Fibroblast of skin of right quadriceps (primary cell): ENCODE data around the gene ARHGEF26.
"Not testable (repeated sequence)": the region's sequence is repeated elsewhere in the genome, so short reads cannot be mapped to it uniquely, and the experiment has no call there.

Source experiments
- DNase-seq: peaks from one replicate; pipeline ENCODE4 v3.0.0-alpha.2; 2013

ARHGEF26 gene, protein sequence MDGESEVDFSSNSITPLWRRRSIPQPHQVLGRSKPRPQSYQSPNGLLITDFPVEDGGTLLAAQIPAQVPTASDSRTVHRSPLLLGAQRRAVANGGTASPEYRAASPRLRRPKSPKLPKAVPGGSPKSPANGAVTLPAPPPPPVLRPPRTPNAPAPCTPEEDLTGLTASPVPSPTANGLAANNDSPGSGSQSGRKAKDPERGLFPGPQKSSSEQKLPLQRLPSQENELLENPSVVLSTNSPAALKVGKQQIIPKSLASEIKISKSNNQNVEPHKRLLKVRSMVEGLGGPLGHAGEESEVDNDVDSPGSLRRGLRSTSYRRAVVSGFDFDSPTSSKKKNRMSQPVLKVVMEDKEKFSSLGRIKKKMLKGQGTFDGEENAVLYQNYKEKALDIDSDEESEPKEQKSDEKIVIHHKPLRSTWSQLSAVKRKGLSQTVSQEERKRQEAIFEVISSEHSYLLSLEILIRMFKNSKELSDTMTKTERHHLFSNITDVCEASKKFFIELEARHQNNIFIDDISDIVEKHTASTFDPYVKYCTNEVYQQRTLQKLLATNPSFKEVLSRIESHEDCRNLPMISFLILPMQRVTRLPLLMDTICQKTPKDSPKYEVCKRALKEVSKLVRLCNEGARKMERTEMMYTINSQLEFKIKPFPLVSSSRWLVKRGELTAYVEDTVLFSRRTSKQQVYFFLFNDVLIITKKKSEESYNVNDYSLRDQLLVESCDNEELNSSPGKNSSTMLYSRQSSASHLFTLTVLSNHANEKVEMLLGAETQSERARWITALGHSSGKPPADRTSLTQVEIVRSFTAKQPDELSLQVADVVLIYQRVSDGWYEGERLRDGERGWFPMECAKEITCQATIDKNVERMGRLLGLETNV

DNA sequence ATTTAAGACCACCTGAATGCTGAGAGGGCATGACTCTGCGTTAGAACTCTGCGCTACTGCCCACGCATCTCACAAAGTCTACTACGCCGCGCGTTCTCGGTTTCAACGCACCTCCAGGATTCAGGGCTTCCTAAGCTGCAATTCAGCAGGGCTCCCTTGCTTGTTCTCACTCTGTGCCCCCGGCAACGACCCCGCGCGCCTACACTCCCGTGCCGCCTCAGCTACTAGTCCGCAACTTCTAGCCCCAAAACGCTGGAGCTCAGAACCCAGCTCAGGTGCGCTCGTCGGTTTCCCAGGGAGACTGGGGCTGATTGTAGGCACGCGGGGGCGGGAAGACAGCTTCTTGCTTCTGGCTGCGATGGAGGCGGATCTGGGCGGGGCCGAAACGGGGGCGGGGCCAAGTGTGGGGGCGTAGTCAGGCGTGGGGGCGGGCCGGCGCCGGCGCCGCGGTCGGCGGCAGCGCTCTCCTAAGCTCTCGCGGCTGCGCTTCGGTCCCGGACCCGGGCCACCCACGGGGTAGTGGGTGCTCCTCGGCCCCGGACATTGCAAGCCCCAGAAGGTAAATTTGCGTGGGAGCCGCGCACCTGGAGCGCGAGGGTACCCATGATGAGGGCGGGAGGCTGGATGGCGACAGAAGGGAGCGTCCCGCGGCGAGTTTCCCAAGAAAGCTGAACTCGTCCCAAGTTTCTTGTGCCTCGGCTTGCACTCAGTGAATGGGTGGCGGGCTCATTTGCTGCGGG, at the start of gene ARHGEF26:
Gene ARHGEF26, plus strand, starts transcription at position 430 of the 740 bp plus-strand sequence. CDS start 603 bp downstream, outside the sequence.
- DNase-seq = peak; percentile 68

GRCh38 chr3:154074966-154075365, 46.2 kb upstream of the ARHGEF26 start:
- no peak for DNase-seq

- no peak for DNase-seq
Observed at GRCh38 chr3:154078672-154079071, 42.5 kb upstream of the ARHGEF26 start.

DNA sequence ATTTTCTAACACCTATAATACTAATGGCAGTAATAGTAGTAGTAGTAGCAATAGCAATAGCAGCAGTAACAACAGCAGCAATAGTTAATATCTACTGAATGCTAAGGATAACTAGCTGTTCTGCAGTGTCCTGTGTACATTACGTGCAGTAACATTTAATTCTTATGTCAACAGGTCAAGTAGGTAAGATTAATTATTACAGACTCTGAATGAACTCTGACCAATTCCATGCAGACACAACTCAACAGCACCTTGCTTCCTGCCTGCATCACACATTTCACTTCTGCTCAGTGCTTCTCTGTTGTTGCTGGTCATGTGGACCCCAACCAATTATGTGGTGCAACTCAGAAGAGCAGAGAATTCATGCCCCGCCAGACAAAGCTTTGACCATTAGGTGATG, 39.9 kb upstream of the ARHGEF26 start:
- DNase-seq = no peak

GRCh38 chr3:154085071-154085470, 36.1 kb upstream of the ARHGEF26 start:
- peak; percentile 9 for DNase-seq

GRCh38 chr3:154085799-154086198, 35.4 kb upstream of the ARHGEF26 start:
- no peak for DNase-seq

GRCh38 chr3:154086286-154086685, 34.9 kb upstream of the ARHGEF26 start:
- DNase-seq = no peak

DNA sequence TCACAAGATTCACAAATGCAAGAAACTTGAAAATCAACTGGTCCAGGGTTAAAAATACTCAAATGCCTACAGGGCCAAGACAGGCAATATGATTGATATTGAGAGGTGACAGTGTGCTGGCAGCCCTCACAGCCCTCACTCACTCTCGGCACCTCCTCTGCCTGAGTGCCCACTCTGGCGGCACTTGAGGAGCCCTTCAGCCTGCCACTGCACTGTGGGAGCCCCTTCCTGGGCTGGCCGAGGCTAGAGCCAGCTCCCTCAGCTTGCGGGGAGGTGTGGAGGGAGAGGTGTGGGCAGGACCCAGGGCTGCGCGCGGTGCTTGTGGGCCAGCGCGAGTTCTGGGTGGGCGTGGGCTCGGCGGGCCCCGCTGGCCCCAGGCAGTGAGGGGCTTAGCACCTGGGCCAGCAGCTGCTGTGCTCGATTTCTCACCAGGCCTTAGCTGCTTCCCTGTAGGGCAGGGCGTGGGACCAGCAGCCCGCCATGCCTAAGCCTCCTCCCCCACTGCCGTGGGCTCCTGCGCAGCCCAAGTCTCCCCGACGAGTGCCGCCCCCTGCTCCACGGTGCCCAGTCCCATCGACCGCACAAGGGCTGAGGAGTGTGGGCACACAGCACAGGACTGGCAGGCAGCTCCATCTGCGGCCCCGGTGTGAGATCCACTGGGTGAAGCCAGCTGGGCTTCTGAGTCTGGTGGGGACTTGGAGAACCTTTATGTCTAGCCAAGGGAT, 33.3 kb upstream of the ARHGEF26 start:
- not testable (repeated sequence) for DNase-seq

DNA sequence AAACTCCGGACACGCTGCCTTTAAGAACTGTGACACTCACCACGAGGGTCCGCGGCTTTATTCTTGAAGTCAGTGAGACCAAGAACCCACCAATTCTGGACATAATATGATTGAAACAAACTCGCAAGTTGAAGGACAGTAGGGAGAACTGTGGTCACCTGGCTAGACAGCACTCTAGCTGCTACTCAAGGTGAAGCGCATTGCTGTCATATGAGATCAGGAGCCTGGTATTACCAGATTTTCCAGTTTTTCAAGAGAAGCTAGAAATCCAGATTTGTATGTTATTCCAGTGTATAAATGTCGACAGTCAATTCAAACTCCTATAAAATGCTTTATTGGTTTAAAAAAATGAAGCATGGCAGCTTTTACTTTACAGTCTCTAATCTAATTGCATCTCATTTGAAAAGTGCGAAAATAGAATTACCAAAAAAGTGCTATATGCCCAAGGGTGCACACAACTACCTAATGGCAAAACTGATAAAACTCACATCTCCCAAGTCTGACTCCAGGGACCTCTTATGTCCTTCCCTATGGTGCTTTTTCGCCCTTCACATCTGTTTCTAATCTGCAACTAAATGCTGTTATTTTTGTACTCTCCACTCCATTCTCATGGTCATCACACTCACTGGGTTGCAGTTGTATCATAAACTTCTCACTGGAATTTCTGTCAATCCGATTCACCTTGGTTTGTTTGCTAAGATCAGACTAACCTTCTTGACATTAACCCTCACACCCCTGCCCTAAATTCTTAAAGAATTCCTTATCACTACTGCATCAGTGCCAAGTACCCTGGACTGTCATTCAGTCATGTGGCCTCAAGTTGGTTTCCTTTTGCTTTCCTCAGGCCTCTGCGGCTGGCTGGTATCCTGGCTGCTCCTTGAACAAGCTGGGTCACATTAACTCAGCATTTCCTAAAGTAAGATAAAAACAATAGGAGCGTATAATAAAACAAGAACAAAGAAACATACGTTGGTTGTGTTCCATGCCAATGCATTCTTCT, 31.5 kb upstream of the ARHGEF26 start:
- DNase-seq = no peak

DNA sequence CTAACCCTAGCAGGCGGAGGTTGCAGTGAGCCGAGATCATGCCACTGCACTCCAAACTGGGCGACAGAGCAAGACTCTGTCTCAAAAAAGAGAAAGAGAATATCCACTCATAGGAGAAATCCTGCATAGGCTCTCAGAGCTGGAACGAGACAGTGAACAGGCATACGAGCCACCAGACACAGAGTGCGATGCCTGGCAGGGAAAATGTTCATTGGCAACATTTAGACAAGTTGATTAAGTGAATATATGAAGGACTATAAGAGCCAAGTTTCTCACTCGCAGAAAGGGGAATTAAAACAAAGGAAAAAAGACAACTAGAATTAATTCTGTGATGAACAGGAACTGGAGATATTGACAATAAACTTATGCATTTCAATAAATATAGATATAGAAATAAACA, 27.1 kb upstream of the ARHGEF26 start:
- no peak for DNase-seq

- DNase-seq = peak; percentile 13
Observed at GRCh38 chr3:154095832-154096421, 25.3 kb upstream of the ARHGEF26 start.

- DNase-seq = no peak
Observed at GRCh38 chr3:154098376-154098775, 22.8 kb upstream of the ARHGEF26 start.

DNA sequence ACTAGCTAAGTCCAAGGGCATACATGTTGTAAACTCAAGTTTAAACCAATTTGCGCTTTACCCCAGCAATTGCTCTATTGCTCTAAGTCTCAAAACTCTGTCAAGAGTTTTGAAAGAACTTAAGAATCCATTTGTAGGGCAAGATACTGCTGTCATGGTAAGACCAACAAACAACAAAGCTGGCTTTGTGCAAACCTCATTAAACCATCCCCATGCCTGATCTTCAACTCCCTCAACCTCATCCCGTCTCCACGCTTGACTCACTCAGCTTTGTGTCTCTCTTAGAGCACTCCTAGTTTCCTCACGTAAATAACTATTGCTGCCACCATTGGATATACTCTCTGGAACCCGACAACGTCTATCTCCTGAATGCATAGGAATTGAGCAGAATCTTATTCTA, 20.6 kb upstream of the ARHGEF26 start:
- DNase-seq = no peak

GRCh38 chr3:154101250-154101649, 19.9 kb upstream of the ARHGEF26 start:
- no peak for DNase-seq

- no peak for DNase-seq
Observed at GRCh38 chr3:154102225-154102624, 19.0 kb upstream of the ARHGEF26 start.

- no peak for DNase-seq
Observed at GRCh38 chr3:154105218-154105975, 15.8 kb upstream of the ARHGEF26 start.

GRCh38 chr3:154111365-154111935, 9.7 kb upstream of the ARHGEF26 start:
- DNase-seq = no peak

DNA sequence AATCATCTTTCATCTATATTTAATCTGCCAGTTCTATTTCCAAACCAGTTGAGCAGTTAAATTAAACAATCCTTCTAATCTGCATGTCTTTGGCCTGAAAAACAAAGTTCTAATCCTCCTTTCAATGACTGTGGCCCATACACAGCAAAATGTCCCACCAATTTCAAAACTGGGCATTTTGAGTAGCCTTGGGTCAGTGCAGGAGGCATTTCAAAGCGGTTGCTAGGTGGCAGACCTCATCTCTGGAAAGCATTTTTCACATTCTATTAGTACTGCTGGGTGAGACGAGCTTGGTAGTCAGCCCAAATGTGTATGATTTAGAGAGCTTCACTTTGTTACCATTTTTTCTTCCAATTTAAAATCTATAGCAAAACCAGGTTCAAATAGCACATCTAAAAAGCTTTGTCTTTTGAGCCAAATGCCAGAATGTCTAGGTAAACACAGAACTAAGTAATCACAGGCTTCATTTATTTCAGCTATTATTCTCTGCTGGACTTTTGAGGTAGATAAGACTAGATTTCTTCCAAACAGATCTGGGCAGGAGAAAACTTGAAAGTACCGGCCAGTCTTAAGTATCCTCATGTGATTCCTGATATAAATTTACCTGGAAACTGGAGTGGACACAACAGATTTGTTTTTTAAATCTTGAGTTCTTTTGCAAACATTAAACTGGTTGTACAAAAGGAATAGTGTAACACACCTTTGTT, 8.9 kb upstream of the ARHGEF26 start:
- no peak for DNase-seq

DNA sequence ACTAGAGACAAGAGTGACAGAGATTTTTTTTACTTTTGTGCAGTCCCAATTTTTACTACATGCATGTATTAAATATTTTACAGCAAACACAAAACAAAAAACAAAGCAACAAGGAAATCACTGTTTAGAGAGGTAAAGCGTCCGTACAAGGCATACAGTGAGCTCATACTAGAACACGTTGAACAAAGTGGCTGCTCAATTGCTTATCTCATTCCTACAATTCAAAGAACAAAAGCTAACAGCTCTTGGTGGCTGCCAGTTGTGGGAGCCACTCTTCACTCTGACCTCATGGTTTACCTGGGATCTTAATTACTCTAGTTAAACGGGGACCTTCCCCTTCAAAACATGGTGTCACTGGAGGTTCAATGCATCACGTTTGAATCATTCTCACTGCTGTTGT, 7.6 kb upstream of the ARHGEF26 start:
- no peak for DNase-seq
